Measurements from ENCODE around the gene WDPCP. TPM values are rescaled to one million over a fixed set of nuclear protein-coding genes. Genes with fewer than 3 reads are reported as not detected.

Gene WDPCP
- total RNA-seq, 4 donors from 2014 or later = 7.1 to 19.9 (median 9.6) TPM

GRCh38 chr2:63555931-63556330 lies 32.3 kb downstream of the WDPCP start:
- Histone ChIP-seq H3K4me3 (no peak overlapping the region), H3K36me3 (peaks cover 0 to 10% of the 10 kb centered on the region in 2 donors), H3K27me3 (no peaks in the 10 kb centered on the region), H3K27ac (no peak overlapping the region), H3K4me1 (peaks cover 2 to 13% (median 9%) of the 10 kb centered on the region in 3 donors), H3K9me3 (peaks cover 0 to 32% (median 0%) of the 10 kb centered on the region in 3 donors)
- no peak for ATAC-seq
- TF ChIP-seq CTCF (IDR thresholded peaks at IDR 0.05) (no peak), EP300 (IDR thresholded peaks at IDR 0.05) (no peak), POLR2A (IDR thresholded peaks at IDR 0.05) (no peak), POLR2AphosphoS5 (IDR thresholded peaks at IDR 0.05) (no peak)
- WGBS, 2 donors (ENCODE audit: low coverage in 1 of 2) = 77 to 81% methylated on average over 2 to 3 of the region's 3 CpGs

GRCh38 chr2:63555299-63555698 lies 33.0 kb downstream of the WDPCP start:
- WGBS, 2 donors (ENCODE audit: low coverage in 1 of 2) = no CpG with 5 or more reads among the region's 7 CpGs
- Histone ChIP-seq H3K9me3 (peaks cover 0 to 25% (median 0%) of the 10 kb centered on the region in 3 donors), H3K4me3 (no peak overlapping the region), H3K27ac (no peak overlapping the region), H3K36me3 (peaks cover 0 to 9% of the 10 kb centered on the region in 2 donors), H3K27me3 (no peaks in the 10 kb centered on the region), H3K4me1 (peaks cover 2 to 13% (median 9%) of the 10 kb centered on the region in 3 donors)
- no peak for TF ChIP-seq POLR2A (IDR thresholded peaks at IDR 0.05)
- no peak for ATAC-seq

DNA sequence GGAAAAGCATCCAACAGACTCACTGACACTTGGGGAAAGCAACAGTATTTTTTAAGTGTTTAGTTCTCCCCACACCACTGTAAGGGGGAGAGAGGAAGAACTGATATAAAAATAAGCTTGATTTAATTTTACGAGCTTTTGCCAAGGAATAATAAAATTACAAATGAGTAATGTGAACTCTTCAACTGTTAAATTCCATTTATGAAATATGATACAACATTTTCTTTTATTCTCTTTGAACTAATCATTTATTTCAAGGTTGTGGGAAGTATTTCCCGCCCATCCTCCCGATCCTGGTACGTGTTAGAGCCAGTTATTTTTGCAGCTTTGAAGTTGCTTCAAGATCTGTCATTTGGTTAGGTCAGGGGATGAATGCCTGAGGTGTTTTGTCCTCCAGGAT lies 35.2 kb downstream of the WDPCP start:
- 18 to 20% methylated on average over 4 of the region's 4 CpGs for WGBS, 2 donors (ENCODE audit: low coverage in 1 of 2)
- Histone ChIP-seq H3K27ac (no peak overlapping the region), H3K9me3 (peaks cover 0 to 13% (median 0%) of the 10 kb centered on the region in 3 donors), H3K36me3 (peaks cover 0 to 9% of the 10 kb centered on the region in 2 donors), H3K4me3 (no peak overlapping the region), H3K27me3 (no peaks in the 10 kb centered on the region), H3K4me1 (peaks cover 2 to 13% (median 9%) of the 10 kb centered on the region in 3 donors)
- no peak for TF ChIP-seq POLR2A (IDR thresholded peaks at IDR 0.05)
- no peak for TF ChIP-seq EP300 (IDR thresholded peaks at IDR 0.05)
- ATAC-seq = no peak

- TF ChIP-seq CTCF (IDR thresholded peaks at IDR 0.05) = no peak
- TF ChIP-seq EP300 (IDR thresholded peaks at IDR 0.05) = no peak
- TF ChIP-seq POLR2A (IDR thresholded peaks at IDR 0.05) = no peak
- no peak for TF ChIP-seq POLR2AphosphoS5 (IDR thresholded peaks at IDR 0.05)
- Histone ChIP-seq H3K27me3 (no peaks in the 10 kb centered on the region), H3K4me1 (no peaks in the 10 kb centered on the region), H3K4me3 (no peak overlapping the region), H3K9me3 (no peaks in the 10 kb centered on the region), H3K36me3 (no peaks in the 10 kb centered on the region), H3K27ac (no peak overlapping the region)
- no peak for ATAC-seq
- 61 to 69% methylated on average over 2 of the region's 2 CpGs for WGBS, 2 donors (ENCODE audit: low coverage in 1 of 2)
Measured at GRCh38 chr2:63545023-63545422, 43.3 kb downstream of the WDPCP start.

DNA sequence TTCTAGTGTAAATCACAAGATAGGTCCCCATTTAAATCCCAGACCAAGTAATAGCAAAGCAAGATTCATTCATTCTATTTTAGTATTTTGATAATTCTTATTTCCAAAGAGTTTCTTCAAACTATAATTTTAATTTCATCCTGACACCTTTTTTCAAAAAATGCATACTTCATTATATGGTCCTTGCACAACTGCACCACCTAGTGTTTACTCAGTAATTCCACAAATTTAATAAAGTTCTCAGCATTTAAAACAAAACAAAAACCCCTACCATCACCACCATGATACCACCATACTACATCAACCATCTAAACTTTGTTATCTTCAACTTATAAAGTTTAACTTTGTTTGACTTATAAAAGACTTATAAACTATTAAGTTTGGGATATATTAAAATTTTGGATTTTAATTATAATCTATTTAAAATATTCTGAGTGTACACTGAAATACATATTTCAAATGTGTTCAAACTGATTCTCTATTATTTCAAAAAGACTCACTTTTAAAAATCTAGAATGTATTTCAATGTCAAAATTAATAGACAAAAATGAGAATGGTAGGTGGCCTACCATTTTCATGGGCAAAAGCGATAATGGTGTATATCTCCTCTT lies 44.2 kb downstream of the WDPCP start:
- H3K9me3 ChIP-seq = no peaks in the 10 kb centered on the region

More for the DNA sequence above, 44.2 kb downstream of the WDPCP start:
- Histone ChIP-seq H3K4me3 (no peak overlapping the region), H3K4me1 (no peaks in the 10 kb centered on the region), H3K36me3 (no peaks in the 10 kb centered on the region), H3K27ac (no peak overlapping the region), H3K27me3 (no peaks in the 10 kb centered on the region)
- WGBS, 2 donors (ENCODE audit: low coverage in 1 of 2) = 95 to 100% methylated on average over 1 of the region's 1 CpG
- ATAC-seq = no peak
- TF ChIP-seq EP300 (IDR thresholded peaks at IDR 0.05) (no peak), POLR2AphosphoS5 (IDR thresholded peaks at IDR 0.05) (no peak), CTCF (IDR thresholded peaks at IDR 0.05) (peak in 1 of 4 experiments; percentile 37), POLR2A (IDR thresholded peaks at IDR 0.05) (no peak)

Data from gastroesophageal sphincter (tissue), 4 donors.